Aorta (tissue), 5 donors: ENCODE measurements around the gene PEX26. TPM values are rescaled to one million over a fixed set of nuclear protein-coding genes. Genes with fewer than 3 reads are reported as not detected.
A peak's percentile ranks its signal among the peaks of the same experiment; 100 is the strongest.
"Not testable (repeated sequence)": the region's sequence is repeated elsewhere in the genome, so short reads cannot be mapped to it uniquely, and the experiment has no call there.

ENCODE experiments used
- ATAC-seq: fragments of 200-7000 bp; cut with Tn5 transposase; one replicate; pipeline ENCODE4 v1.9.1; 2022; ENCODE audit warnings: moderate library complexity; ENCODE audit not compliant: low FRiP score
- DNase-seq, 2 donors: peaks; one replicate each; pipeline ENCODE4 v3.0.0-alpha.2; 2020
- H3K27ac ChIP-seq, 2 donors: one replicate each; pipeline ENCODE4 v1.5.1; 2013; ENCODE audit warnings: low read length in 2 of 2, mild to moderate bottlenecking in 2 of 2, moderate library complexity in 2 of 2, control low read depth in 1 of 2, inconsistent platforms in 1 of 2, low read depth in 1 of 2
- H3K27me3 ChIP-seq, 2 donors: one replicate each; pipeline ENCODE4 v1.6.1; 2013; ENCODE audit warnings: control low read depth in 1 of 2, low read length in 1 of 2, mild to moderate bottlenecking in 1 of 2, moderate library complexity in 1 of 2; ENCODE audit not compliant: insufficient read depth in 2 of 2, control insufficient read depth in 1 of 2
- H3K36me3 ChIP-seq, 2 donors: one replicate each; pipeline ENCODE4 v1.6.1; 2013; ENCODE audit warnings: control low read depth in 1 of 2, low read length in 1 of 2, mild to moderate bottlenecking in 1 of 2; ENCODE audit not compliant: insufficient read depth in 2 of 2, control insufficient read depth in 1 of 2
- H3K4me1 ChIP-seq, 2 donors: one replicate each; pipeline ENCODE4 v1.6.1; 2013; ENCODE audit warnings: low read length in 2 of 2, control low read depth in 1 of 2, mild to moderate bottlenecking in 1 of 2, moderate library complexity in 1 of 2; ENCODE audit not compliant: insufficient read depth in 2 of 2, control insufficient read depth in 1 of 2
- H3K4me3 ChIP-seq, 2 donors: one replicate each; pipeline ENCODE4 v1.5.1; 2013; ENCODE audit warnings: low read length in 2 of 2, control low read depth in 1 of 2, mild to moderate bottlenecking in 1 of 2
- H3K9me3 ChIP-seq: one replicate; pipeline ENCODE4 v1.6.1; 2013; ENCODE audit warnings: mild to moderate bottlenecking, low read length; ENCODE audit not compliant: control insufficient read depth
- WGBS, 2 donors: extraction: QIAGEN DNeasy Blood & Tissue Kit; methylation state at CpG; one replicate each; pipeline ENCODE4 v1.1.7; 2013; 5-methylcytosine and 5-hydroxymethylcytosine counted together
- intact Hi-C, 2 donors: fragments of 100-400 bp; cut with DNase I; formaldehyde crosslinking; loops; one replicate each; pipeline versions ENCODE4 v1.14.2 to v1.15.0; 2022
- polyA plus RNA-seq, 2 donors: library from polyadenylated mRNA; stranded (reverse); fragments of 200-250 nt; gene quantifications; one replicate each; pipeline ENCODE4 v1.2.3, GENCODE V29; 2013
- total RNA-seq, 2 donors: library from RNA; stranded (reverse); fragmentation: NEBNext Ultra II Directional; extraction: Animal tissue kit (Norgen Biotek cat#: 25700); gene quantifications; one replicate each; pipeline ENCODE4 v1.2.1, GENCODE V29; 2021
- donor health status: healthy with polysubstance abuse.
- donor health status: Bipolar disorder and iron deficiency.
- donor health status: DM: no; HTN: no; CAD: no.
- donor health status: DM: no; HTN: no; CAD: no.
- donor health status: DM: yes; HTN: yes; CAD: no.

PEX26 gene
- total and polyA plus RNA-seq, 4 donors = 10.9 to 34.1 (median 21.5) TPM

- Histone ChIP-seq H3K36me3 (no peaks in the 10 kb centered on the region), H3K27ac (no peak overlapping the region), H3K4me1 (peaks cover 2 to 3% of the 10 kb centered on the region in 2 donors), H3K4me3 (no peak overlapping the region), H3K27me3 (no peaks in the 10 kb centered on the region), H3K9me3 (no peaks in the 10 kb centered on the region)
- intact Hi-C loops = loop anchor here in 1 of 2 donors (5.0 kb wide), 1 partner anchor 137 kb away; no protein-coding TSS in a partner anchor
- DNase-seq (no peak), ATAC-seq (no peak)
- 96 to 98% methylated on average over 3 of the region's 3 CpGs for WGBS, 2 donors
These were observed 18.3 kb upstream of the PEX26 start for GRCh38 chr22:18059473-18059872.

GRCh38 chr22:18059991-18060390 is 17.8 kb upstream of the PEX26 start:
- DNase-seq (no peak), ATAC-seq (no peak)
- Histone ChIP-seq H3K4me3 (no peak overlapping the region), H3K27ac (no peak overlapping the region), H3K27me3 (no peaks in the 10 kb centered on the region), H3K9me3 (no peaks in the 10 kb centered on the region), H3K4me1 (peaks cover 2 to 3% of the 10 kb centered on the region in 2 donors), H3K36me3 (no peaks in the 10 kb centered on the region)
- 90 to 93% methylated on average over 5 of the region's 5 CpGs for WGBS, 2 donors
- intact Hi-C loops = loop anchor here in 1 of 2 donors (5.0 kb wide), 1 partner anchor 138 kb away; no protein-coding TSS in a partner anchor

GRCh38 chr22:18060646-18061620 is 16.9 kb upstream of the PEX26 start:
- H3K4me3 ChIP-seq = no peak overlapping the region
- ATAC-seq (no peak), DNase-seq (no peak)
- no peaks in the 10 kb centered on the region for H3K27me3 ChIP-seq
- H3K36me3 ChIP-seq = no peaks in the 10 kb centered on the region
- H3K27ac ChIP-seq = peak overlapping the region in 1 of 2 donors; percentile 47
- no peaks in the 10 kb centered on the region for H3K9me3 ChIP-seq
- peaks cover 2 to 3% of the 10 kb centered on the region in 2 donors for H3K4me1 ChIP-seq
- intact Hi-C loops = no loop called here
- 50 to 51% methylated on average over 13 of the region's 13 CpGs for whole genome bisulfite sequencing, 2 donors

GRCh38 chr22:18062421-18062820 is 15.4 kb upstream of the PEX26 start:
- H3K4me1 ChIP-seq = peaks cover 0 to 5% of the 10 kb centered on the region in 2 donors
- intact Hi-C loops = no loop called here
- ATAC-seq (no peak), DNase-seq (no peak)
- no peaks in the 10 kb centered on the region for H3K9me3 ChIP-seq
- H3K36me3 ChIP-seq = no peaks in the 10 kb centered on the region
- no peak overlapping the region for H3K27ac ChIP-seq
- WGBS, 2 donors = 97 to 100% methylated on average over 3 of the region's 3 CpGs
- H3K27me3 ChIP-seq = no peaks in the 10 kb centered on the region
- no peak overlapping the region for H3K4me3 ChIP-seq

GRCh38 chr22:18063306-18063705 is 14.5 kb upstream of the PEX26 start:
- no peak for ATAC-seq
- DNase-seq = no peak
- H3K27ac ChIP-seq = no peak overlapping the region

GRCh38 chr22:18063715-18064114 is 14.1 kb upstream of the PEX26 start:
- not testable (repeated sequence) for H3K4me1 ChIP-seq

More at GRCh38 chr22:18063306-18063705, 14.5 kb upstream of the PEX26 start:
- H3K9me3 ChIP-seq = no peaks in the 10 kb centered on the region
- H3K27me3 ChIP-seq = no peaks in the 10 kb centered on the region
- WGBS, 2 donors = 90 to 91% methylated on average over 7 of the region's 7 CpGs
- peaks cover 0 to 5% of the 10 kb centered on the region in 2 donors for H3K4me1 ChIP-seq
- intact Hi-C loops = no loop called here
- H3K4me3 ChIP-seq = no peak overlapping the region
- H3K36me3 ChIP-seq = no peaks in the 10 kb centered on the region

GRCh38 chr22:18064636-18065035 is 13.2 kb upstream of the PEX26 start:
- Histone ChIP-seq H3K36me3 (no peaks in the 10 kb centered on the region), H3K27ac (no peak overlapping the region), H3K4me3 (no peak overlapping the region), H3K27me3 (no peaks in the 10 kb centered on the region), H3K9me3 (no peaks in the 10 kb centered on the region), H3K4me1 (peaks cover 5 to 6% of the 10 kb centered on the region in 2 donors)
- ATAC-seq = no peak
- no peak for DNase-seq
- 93 to 94% methylated on average over 7 of the region's 7 CpGs for WGBS, 2 donors
- intact Hi-C loops = loop anchor here in 1 of 2 donors (5.0 kb wide), 1 partner anchor 32 kb away; no protein-coding TSS in a partner anchor

More at GRCh38 chr22:18063715-18064114, 14.1 kb upstream of the PEX26 start:
- ATAC-seq, H3K27me3 ChIP-seq, DNase-seq, H3K9me3 ChIP-seq, H3K36me3 ChIP-seq, H3K27ac ChIP-seq, intact Hi-C loops, H3K4me3 ChIP-seq: not testable (repeated sequence)
- 95% methylated on average over 6 of the region's 6 CpGs for WGBS, 2 donors

GRCh38 chr22:18065256-18065655 is 12.5 kb upstream of the PEX26 start:
- H3K27me3 ChIP-seq = no peaks in the 10 kb centered on the region
- no peaks in the 10 kb centered on the region for H3K9me3 ChIP-seq
- 81 to 84% methylated on average over 9 of the region's 9 CpGs for WGBS, 2 donors
- no peak for ATAC-seq
- H3K4me1 ChIP-seq = peaks cover 5 to 6% of the 10 kb centered on the region in 2 donors
- intact Hi-C loops = loop anchor here in 1 of 2 donors (5.0 kb wide), 1 partner anchor 33 kb away; no protein-coding TSS in a partner anchor
- H3K4me3 ChIP-seq = no peak overlapping the region
- no peaks in the 10 kb centered on the region for H3K36me3 ChIP-seq
- DNase-seq = no peak
- no peak overlapping the region for H3K27ac ChIP-seq
